PFSK-1 (cell line): ENCODE measurements around the gene TNNT2.

Experiments
- POLR2AphosphoS5 ChIP-seq: IDR thresholded peaks from 2 replicates; pipeline ENCODE4 v1.6.1; 2012; ENCODE audit warnings: low read depth, mild to moderate bottlenecking, control low read depth, low read length, moderate library complexity
- SIN3A ChIP-seq: IDR thresholded peaks from 2 replicates; pipeline ENCODE4 v1.6.1; 2012; ENCODE audit warnings: mild to moderate bottlenecking, low read length, moderate library complexity, borderline replicate concordance; ENCODE audit not compliant: insufficient read depth
- TAF1 ChIP-seq: IDR thresholded peaks from 2 replicates; pipeline ENCODE4 v1.6.1; 2012; ENCODE audit warnings: low read length, control low read depth, borderline replicate concordance; ENCODE audit not compliant: insufficient read depth
- TF ChIP-seq, protein P1 (sequence below), 2 experiments: IDR thresholded peaks; 2 replicates each; pipeline versions ENCODE4 v1.6.1 to v1.8.0; 2011 to 2012; ENCODE audit warnings: low read depth in 2 of 2, low read length in 2 of 2, control low read depth in 1 of 2, inconsistent platforms in 1 of 2, mild to moderate bottlenecking in 1 of 2, moderate library complexity in 1 of 2; ENCODE audit not compliant: insufficient read depth in 1 of 2

DNA sequence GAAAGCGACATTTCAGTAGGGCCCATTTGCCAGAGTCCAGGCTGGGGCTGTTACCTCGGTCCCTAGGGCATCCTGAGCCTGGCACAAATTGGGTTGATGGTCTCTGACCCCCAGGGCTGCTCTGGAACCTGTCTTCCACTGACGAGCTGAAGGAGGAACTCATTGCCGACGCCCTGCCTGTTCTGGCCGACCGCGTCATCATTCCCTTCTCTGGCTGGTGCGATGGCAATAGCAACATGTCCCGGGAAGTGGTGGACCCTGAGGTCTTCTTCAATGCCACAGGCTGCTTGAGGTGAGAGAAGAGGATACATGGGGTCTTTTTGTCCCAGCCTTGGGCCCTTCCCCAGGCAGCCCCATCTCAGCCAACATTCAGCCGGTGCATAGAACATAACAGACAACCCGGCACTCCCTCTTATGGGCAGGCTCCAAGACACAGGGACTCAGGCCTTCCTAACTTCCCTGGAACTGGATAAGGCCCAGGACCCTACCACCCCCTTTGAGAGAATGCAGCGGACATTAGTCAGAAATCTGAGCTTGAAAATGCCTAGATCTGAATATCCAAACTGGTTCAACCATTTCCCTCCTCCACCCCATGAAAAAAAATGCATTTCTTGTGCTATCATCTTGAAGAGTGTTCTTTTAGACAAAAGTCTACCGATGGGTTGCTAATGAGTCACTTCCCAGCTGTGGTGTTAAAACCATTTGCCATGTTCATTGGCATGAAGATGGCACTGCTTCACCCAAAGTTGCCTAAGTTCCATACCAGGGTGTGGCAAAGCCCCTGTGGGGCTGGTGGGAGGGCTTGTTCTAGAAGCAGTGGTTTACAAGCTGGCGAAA is 58.8 kb downstream of the TNNT2 start:
- TF ChIP-seq POLR2AphosphoS5 (no peak), SIN3A (no peak), TAF1 (no peak)
- TF ChIP-seq, protein P1, sequence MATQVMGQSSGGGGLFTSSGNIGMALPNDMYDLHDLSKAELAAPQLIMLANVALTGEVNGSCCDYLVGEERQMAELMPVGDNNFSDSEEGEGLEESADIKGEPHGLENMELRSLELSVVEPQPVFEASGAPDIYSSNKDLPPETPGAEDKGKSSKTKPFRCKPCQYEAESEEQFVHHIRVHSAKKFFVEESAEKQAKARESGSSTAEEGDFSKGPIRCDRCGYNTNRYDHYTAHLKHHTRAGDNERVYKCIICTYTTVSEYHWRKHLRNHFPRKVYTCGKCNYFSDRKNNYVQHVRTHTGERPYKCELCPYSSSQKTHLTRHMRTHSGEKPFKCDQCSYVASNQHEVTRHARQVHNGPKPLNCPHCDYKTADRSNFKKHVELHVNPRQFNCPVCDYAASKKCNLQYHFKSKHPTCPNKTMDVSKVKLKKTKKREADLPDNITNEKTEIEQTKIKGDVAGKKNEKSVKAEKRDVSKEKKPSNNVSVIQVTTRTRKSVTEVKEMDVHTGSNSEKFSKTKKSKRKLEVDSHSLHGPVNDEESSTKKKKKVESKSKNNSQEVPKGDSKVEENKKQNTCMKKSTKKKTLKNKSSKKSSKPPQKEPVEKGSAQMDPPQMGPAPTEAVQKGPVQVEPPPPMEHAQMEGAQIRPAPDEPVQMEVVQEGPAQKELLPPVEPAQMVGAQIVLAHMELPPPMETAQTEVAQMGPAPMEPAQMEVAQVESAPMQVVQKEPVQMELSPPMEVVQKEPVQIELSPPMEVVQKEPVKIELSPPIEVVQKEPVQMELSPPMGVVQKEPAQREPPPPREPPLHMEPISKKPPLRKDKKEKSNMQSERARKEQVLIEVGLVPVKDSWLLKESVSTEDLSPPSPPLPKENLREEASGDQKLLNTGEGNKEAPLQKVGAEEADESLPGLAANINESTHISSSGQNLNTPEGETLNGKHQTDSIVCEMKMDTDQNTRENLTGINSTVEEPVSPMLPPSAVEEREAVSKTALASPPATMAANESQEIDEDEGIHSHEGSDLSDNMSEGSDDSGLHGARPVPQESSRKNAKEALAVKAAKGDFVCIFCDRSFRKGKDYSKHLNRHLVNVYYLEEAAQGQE (IDR thresholded peaks at IDR 0.05; ENCODE audit: insufficient read depth in 1 of 2, low read depth in 2 of 2, low read length in 2 of 2), result no peak
